HG03095 (cell line): ENCODE results near the gene MYO5B.

Experiments used
- ATAC-seq: cut with Tn5 transposase; IDR thresholded peaks from one replicate; pipeline ENCODE4 v1.9.1; 2021; ENCODE audit warnings: moderate library complexity; ENCODE audit not compliant: unreplicated experiment

MYO5B gene

GRCh38 chr18:50027996-50028395 is 167.0 kb downstream of the MYO5B start:
- ATAC-seq = no peak

GRCh38 chr18:50024466-50024865 is 170.5 kb downstream of the MYO5B start:
- ATAC-seq = no peak

GRCh38 chr18:50022985-50023384 is 172.0 kb downstream of the MYO5B start:
- ATAC-seq = no peak

GRCh38 chr18:50014606-50015005 is 180.3 kb downstream of the MYO5B start:
- ATAC-seq = no peak

GRCh38 chr18:50013363-50014138 is 181.4 kb downstream of the MYO5B start:
- no peak for ATAC-seq

- ATAC-seq = no peak
These were observed 183.0 kb downstream of the MYO5B start for GRCh38 chr18:50011813-50012435.

GRCh38 chr18:50009773-50010335 is 185.1 kb downstream of the MYO5B start:
- no peak for ATAC-seq

GRCh38 chr18:50008306-50008705 is 186.6 kb downstream of the MYO5B start:
- no peak for ATAC-seq

GRCh38 chr18:50006470-50007046 is 188.4 kb downstream of the MYO5B start:
- no peak for ATAC-seq

GRCh38 chr18:50004013-50004412 is 190.9 kb downstream of the MYO5B start:
- ATAC-seq = no peak

GRCh38 chr18:50002781-50003180 is 192.2 kb downstream of the MYO5B start:
- no peak for ATAC-seq

- no peak for ATAC-seq
These were observed 194.7 kb downstream of the MYO5B start for GRCh38 chr18:50000227-50000626.

GRCh38 chr18:49999128-49999527 is 195.8 kb downstream of the MYO5B start:
- no peak for ATAC-seq

GRCh38 chr18:49997558-49997957 is 197.4 kb downstream of the MYO5B start:
- ATAC-seq = no peak

- no peak for ATAC-seq
These were observed 200.5 kb downstream of the MYO5B start for GRCh38 chr18:49994410-49994809.

- no peak for ATAC-seq
These were observed 201.6 kb downstream of the MYO5B start for GRCh38 chr18:49993299-49993698.

GRCh38 chr18:49988733-49989132 is 206.2 kb downstream of the MYO5B start:
- no peak for ATAC-seq

- ATAC-seq = no peak
These were observed 206.8 kb downstream of the MYO5B start for GRCh38 chr18:49988101-49988500.

GRCh38 chr18:49985236-49985635 is 209.7 kb downstream of the MYO5B start:
- ATAC-seq = no peak

- no peak for ATAC-seq
These were observed 214.1 kb downstream of the MYO5B start for GRCh38 chr18:49980896-49981295.

GRCh38 chr18:49976795-49977560 is 218.0 kb downstream of the MYO5B start:
- no peak for ATAC-seq
